Measurements from ENCODE around the gene GOLGA3. TPM values are rescaled to one million over a fixed set of nuclear protein-coding genes. Genes with fewer than 3 reads are reported as not detected.
"Not testable (repeated sequence)": the region's sequence is repeated elsewhere in the genome, so short reads cannot be mapped to it uniquely, and the experiment has no call there.

GOLGA3 gene
- total RNA-seq, 1 donor from 2014 or later, result 54.5 TPM

GRCh38 chr12:132776230-132776625 lies 52.4 kb downstream of the GOLGA3 start:
- not testable (repeated sequence) for DNase-seq

GRCh38 chr12:132775502-132776229 lies 53.0 kb downstream of the GOLGA3 start:
- DNase-seq, result no peak

- DNase-seq, result no peak
Observed at GRCh38 chr12:132774646-132775275, 53.9 kb downstream of the GOLGA3 start.

GRCh38 chr12:132774159-132774558 lies 54.5 kb downstream of the GOLGA3 start:
- DNase-seq, result no peak

GRCh38 chr12:132773077-132773955 lies 55.4 kb downstream of the GOLGA3 start:
- no peak for DNase-seq

GRCh38 chr12:132772606-132773005 lies 56.1 kb downstream of the GOLGA3 start:
- DNase-seq, result no peak

- no peak for DNase-seq
Observed at GRCh38 chr12:132771126-132771838, 57.4 kb downstream of the GOLGA3 start.

GRCh38 chr12:132766380-132767085 lies 62.1 kb downstream of the GOLGA3 start:
- peak; percentile 38 for DNase-seq

GRCh38 chr12:132765361-132765760 lies 63.3 kb downstream of the GOLGA3 start:
- DNase-seq, result no peak

GRCh38 chr12:132764231-132764630 lies 64.4 kb downstream of the GOLGA3 start:
- DNase-seq, result no peak

- DNase-seq, result peak; percentile 84
Observed at GRCh38 chr12:132761921-132762583, 66.6 kb downstream of the GOLGA3 start.

GRCh38 chr12:132761032-132761920 lies 67.4 kb downstream of the GOLGA3 start, which contains the start of gene ANKLE2:
Gene ANKLE2 (minus strand): TSS chr12:132761832. CDS start chr12:132761798, 34 bp downstream.
- no peak for DNase-seq

GRCh38 chr12:132759359-132759758 lies 69.3 kb downstream of the GOLGA3 start:
- no peak for DNase-seq

GRCh38 chr12:132758825-132759224 lies 69.8 kb downstream of the GOLGA3 start:
- not testable (repeated sequence) for DNase-seq

GRCh38 chr12:132754160-132754932 lies 74.3 kb downstream of the GOLGA3 start:
- no peak for DNase-seq

- not testable (repeated sequence) for DNase-seq
Observed at GRCh38 chr12:132753670-132754069, 75.0 kb downstream of the GOLGA3 start.

- DNase-seq, result no peak
Observed at GRCh38 chr12:132748319-132748718, 80.3 kb downstream of the GOLGA3 start.

- no peak for DNase-seq
Observed at GRCh38 chr12:132747896-132748295, 80.8 kb downstream of the GOLGA3 start.

GRCh38 chr12:132747395-132747794 lies 81.3 kb downstream of the GOLGA3 start:
- DNase-seq, result no peak
